Right ventricle myocardium superior (tissue), 1 donor: ENCODE measurements around the gene ASB6. TPM values are rescaled to one million over a fixed set of nuclear protein-coding genes. Genes with fewer than 3 reads are reported as not detected.
"Not testable (repeated sequence)": the region's sequence is repeated elsewhere in the genome, so short reads cannot be mapped to it uniquely, and the experiment has no call there.

Source experiments
- ATAC-seq: fragments of 200-7000 bp; cut with Tn5 transposase; one replicate; pipeline ENCODE4 v1.9.1; 2020; ENCODE audit warnings: mild to moderate bottlenecking; ENCODE audit not compliant: poor library complexity
- DNase-seq: peaks from one replicate; pipeline ENCODE4 v3.0.0-alpha.2; 2020
- intact Hi-C: fragments of 100-400 bp; cut with DNase I; formaldehyde crosslinking; loops from one replicate; pipeline ENCODE4 v1.11.2; 2022
- total RNA-seq: library from RNA; stranded (reverse); fragmentation: NEBNext Ultra II Directional; extraction: Animal tissue kit (Norgen Biotek cat#: 25700); gene quantifications from one replicate; pipeline ENCODE4 v1.2.1, GENCODE V29; 2021
- donor health status: DM: no; HTN: yes; CAD: no; lungs with severe emphysema.

The ASB6 gene
- total RNA-seq, 1 donor from 2014 or later, result 7.9 TPM

- intact Hi-C loops, result no loop called here
- ATAC-seq (no peak), DNase-seq (no peak)
Observed at GRCh38 chr9:129648092-129648763, 6.3 kb upstream of the ASB6 start.

- intact Hi-C loops, result no loop called here
- ATAC-seq, result no peak
- no peak for DNase-seq
Observed at GRCh38 chr9:129647635-129648034, 5.7 kb upstream of the ASB6 start.

GRCh38 chr9:129646654-129647053, 4.7 kb upstream of the ASB6 start:
- intact Hi-C loops, result no loop called here
- ATAC-seq, result no peak
- DNase-seq, result no peak

GRCh38 chr9:129646252-129646651, 4.3 kb upstream of the ASB6 start:
- intact Hi-C loops, result no loop called here
- ATAC-seq (no peak), DNase-seq (no peak)

DNA sequence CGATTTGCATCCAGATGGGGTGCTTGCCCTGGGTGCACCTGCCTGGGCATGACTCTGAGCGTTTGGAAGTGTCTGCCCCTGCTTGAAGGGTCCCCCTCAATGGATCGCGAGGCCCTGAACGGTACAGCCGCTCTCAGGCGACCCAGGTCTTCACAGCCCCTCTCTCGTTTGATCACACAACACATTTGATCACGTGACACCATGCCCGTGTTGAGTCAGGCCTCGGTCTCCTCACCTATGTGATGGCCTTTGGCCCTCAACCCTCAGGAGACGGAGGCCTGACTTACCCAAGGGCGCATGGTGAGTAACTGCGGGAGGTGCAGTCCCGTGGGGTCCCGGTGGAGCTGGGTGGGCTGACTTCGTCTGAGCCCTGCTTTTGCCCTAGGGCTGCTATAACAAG, 3.0 kb upstream of the ASB6 start:
- intact Hi-C loops, result loop anchor here (5.0 kb wide), 1 partner anchor 137 kb away; no protein-coding TSS in a partner anchor
- ATAC-seq, result no peak
- DNase-seq, result no peak

DNA sequence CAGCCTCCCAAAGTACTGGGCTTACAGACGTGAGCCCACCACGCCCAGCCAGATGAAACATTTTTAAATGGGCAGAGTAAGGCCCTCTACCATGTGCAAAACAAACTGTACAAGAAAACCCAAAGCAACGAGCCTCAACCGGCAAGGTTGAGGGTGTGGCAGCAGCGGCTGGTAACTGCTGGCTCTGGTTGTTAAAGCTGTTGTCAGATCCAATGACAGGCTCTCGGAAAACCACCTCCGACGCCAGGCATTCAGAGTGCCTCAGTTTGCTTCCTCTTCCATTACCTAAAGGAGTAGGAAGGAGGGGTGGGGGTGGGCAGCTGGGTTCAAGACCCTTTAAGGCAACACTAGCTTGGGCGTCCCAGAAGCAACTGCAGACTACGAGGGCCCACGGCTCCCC, 2.4 kb upstream of the ASB6 start:
- ATAC-seq, result no peak
- DNase-seq, result no peak
- intact Hi-C loops, result loop anchor here (5.0 kb wide), 1 partner anchor 138 kb away; no protein-coding TSS in a partner anchor

DNA sequence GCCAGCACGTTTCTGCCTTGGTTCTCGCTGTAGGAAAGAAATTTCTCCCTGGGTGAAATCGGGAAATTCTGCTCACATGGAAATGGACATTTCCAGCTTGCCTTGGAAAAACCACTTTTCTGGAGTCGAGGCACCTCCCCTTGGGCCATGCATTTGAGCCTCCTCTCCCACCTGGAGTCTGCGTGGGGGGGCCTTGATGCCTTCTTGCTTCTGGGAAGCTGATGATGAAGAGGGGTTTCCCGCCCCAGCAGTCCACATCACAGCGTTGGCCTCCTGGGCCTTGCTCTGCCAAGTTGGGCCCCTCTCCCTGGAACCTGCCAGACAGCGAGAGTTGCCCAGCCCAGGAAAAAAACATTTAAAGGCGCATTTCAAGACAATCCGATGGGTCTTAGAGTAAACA, 1.8 kb upstream of the ASB6 start:
- no peak for ATAC-seq
- no peak for DNase-seq
- intact Hi-C loops, result loop anchor here (5.0 kb wide), 1 partner anchor 139 kb away; no protein-coding TSS in a partner anchor

DNA sequence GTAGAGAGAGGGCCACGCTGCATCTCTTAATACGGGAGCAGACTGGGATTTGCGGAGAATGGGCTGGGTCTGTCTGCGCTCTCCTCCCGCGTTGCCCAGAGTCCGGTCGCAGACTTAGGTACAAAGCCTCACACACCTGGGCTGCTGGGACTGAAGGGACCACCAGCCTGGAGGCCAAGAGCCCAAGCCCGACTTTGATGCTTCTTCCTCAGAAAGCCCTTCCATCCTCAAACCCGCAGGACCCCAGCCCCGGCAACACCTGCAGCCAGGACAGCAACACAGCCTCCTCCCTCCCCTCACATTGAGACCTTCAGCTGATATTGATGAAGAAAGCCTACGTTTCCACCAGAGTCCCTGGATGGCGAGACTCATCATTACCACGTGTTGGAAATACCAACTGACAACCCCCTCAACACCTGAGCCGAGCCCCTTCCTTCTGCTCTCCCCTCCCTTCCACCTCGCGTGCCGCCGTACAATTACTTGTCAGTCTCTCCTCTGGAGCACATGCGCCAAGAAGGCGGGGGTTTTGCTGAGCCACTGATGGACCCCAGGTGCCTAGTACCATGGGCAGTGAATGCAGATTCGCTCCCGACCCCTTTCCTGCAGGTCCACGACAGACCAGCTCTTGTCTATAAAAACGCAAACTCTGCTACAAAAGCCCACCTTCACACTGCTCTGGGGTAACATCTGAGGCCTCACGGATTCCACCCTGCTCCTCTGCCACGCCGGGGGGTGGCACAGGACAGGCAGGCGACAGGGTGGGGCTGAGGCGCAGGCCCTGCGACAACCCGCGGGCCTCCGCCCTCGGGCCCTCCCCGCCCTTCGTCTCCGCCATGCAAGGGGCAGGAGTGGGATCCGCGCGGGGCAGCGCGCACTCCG, 841 bp downstream of the ASB6 start:
- no peak for DNase-seq
- peak; percentile 1 for ATAC-seq

GRCh38 chr9:129640086-129640870, 1.7 kb downstream of the ASB6 start:
- intact Hi-C loops, result loop anchor here (5.0 kb wide), 1 partner anchor 142 kb away; no protein-coding TSS in a partner anchor
- ATAC-seq, result no peak
- no peak for DNase-seq

More for the DNA sequence above, 841 bp downstream of the ASB6 start:
- intact Hi-C loops, result loop anchor here (5.0 kb wide), 1 partner anchor 141 kb away; no protein-coding TSS in a partner anchor

- intact Hi-C loops, result loop anchor here (5.0 kb wide), 1 partner anchor 143 kb away; no protein-coding TSS in a partner anchor
- DNase-seq, result no peak
- ATAC-seq, result no peak
Observed at GRCh38 chr9:129639756-129640085, 2.2 kb downstream of the ASB6 start.

GRCh38 chr9:129639034-129639630, 2.8 kb downstream of the ASB6 start:
- intact Hi-C loops, result no loop called here
- ATAC-seq (no peak), DNase-seq (no peak)

DNA sequence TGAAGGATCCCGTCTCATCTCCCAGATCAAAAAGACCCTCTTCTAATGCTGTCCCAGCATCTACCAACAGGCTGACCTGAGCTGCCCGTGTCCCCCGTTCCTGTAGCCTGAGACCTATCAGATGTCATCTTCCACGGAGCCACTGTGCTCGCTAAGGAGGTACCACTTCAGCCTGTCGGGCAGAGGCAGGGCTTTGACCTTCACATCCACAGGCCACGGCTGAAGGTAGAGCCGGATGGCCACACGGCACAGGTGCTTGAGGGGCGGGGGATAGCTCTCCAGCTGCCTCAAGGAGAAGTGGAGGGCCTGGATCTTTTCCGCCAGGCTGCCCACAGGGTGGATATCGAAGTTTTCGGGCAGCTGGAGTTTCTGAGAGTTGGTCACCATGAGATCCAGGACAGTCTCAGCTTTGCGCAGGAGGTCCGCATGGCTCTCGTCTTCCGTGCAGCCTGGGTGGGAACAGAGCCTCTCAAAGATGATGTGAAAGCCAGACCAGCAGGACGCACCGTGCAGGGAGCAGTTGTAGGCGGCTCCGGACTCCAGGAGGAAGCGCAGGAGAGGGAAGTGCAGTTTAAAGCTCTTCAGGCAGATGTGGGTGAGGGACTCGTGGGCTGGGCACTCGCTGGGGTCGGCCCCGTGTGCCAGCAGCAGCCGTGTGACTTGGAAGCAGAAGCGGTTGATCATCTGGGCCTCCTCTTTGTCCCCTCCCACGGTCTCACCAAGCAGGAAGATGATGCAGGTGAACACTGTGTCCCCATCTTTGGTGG, 4.1 kb downstream of the ASB6 start:
- DNase-seq, result no peak
- intact Hi-C loops, result no loop called here
- ATAC-seq, result no peak

GRCh38 chr9:129637102-129637501, 4.8 kb downstream of the ASB6 start:
- DNase-seq (no peak), ATAC-seq (no peak)
- intact Hi-C loops, result no loop called here

DNA sequence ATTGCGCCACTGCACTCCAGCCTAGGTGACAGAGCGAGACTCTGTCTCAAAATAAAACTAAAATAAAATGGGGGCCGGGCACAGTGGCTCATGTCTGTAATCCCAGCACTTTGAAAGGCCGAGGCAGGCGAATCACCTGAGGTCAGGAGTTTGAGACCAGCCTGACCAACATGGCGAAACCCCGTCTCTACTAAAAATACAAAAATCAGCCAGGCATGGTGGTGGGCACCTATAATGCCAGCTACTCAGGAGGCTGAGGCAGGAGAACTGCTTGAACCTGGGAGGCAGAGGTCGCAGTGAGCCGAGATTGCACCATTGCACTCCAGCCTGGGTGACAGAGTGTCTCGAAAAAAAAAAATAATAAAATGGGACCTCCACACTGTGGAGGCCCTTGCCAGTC, 5.6 kb downstream of the ASB6 start:
- DNase-seq, intact Hi-C loops, ATAC-seq: not testable (repeated sequence)

- no peak for DNase-seq
Observed at GRCh38 chr9:129635099-129636065, 6.6 kb downstream of the ASB6 start.

GRCh38 chr9:129633848-129634247, 8.1 kb downstream of the ASB6 start:
- ATAC-seq, result no peak
- DNase-seq, result no peak
- intact Hi-C loops, result no loop called here

More at GRCh38 chr9:129635099-129636065, 6.6 kb downstream of the ASB6 start:
- intact Hi-C loops, result no loop called here
- no peak for ATAC-seq

- no peak for ATAC-seq
- no peak for DNase-seq
- intact Hi-C loops, result no loop called here
Observed at GRCh38 chr9:129633207-129633606, 8.7 kb downstream of the ASB6 start.
